Activated CD4-positive, CD25-positive, alpha-beta regulatory T cell treated with anti-CD3 and anti-CD28 coated beads, Interleukin-2, amount 50 U/mL, for 16 hours (primary cell): ENCODE measurements around the gene MMP12.
"Not testable (repeated sequence)": the region's sequence is repeated elsewhere in the genome, so short reads cannot be mapped to it uniquely, and the experiment has no call there.

ENCODE experiments used
- DNase-seq: peaks from one replicate; pipeline ENCODE4 v3.0.0-alpha.2; 2020; ENCODE audit warnings: low read depth, low spot score

The MMP12 gene

DNA sequence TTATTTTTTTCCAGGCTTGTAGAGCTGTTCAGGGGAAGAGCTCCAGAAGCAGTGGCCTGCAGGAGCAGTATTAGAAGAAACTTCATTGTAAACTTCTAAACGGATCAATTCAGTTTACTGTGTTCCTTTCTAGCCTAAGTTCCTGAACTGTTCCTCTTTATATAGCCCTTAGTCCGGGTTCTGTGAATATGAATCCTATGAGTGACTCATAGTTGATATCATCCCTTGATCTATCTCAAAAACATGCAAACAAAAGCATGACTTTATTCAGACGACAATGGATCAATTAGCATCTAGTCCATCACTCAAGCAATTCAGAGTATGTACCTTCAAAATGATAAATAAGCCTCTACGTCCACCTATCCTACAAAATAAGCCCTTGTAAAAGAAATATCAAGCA, at the start of gene MMP12:
TSS of gene MMP12 (minus strand) at position 131 of the 400 bp plus-strand sequence. CDS start at position 86, 45 bp downstream.
- DNase-seq, result no peak

DNA sequence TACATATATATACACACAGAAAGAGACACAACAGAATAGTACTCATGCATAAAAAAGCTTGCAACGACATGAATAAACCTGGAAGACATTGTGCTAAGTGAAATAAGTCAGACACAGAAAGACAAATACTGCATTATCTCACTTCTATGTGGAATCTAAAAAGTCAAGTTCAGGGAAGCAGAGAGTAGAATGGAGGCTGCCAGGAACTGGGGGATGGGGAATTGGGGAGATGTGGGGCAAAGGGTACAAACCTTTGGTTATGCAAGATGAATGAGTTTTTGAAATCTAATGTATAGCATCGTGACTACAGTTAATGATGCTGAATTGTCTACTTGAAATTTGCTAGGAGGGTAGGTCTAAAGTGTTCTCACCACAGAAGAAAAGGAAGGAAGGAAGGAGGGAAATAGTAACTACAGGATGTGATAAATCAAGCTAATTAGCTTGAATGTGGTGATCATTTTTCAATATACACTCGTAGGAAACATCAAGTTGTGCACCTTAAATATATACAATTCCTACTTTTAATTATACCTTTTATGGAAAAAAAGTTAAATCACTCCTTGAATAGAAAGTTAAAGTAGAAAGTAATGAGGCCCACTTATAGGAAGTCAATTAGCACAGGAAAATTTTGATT, 46.9 kb upstream of the MMP12 start:
- DNase-seq, result no peak

DNA sequence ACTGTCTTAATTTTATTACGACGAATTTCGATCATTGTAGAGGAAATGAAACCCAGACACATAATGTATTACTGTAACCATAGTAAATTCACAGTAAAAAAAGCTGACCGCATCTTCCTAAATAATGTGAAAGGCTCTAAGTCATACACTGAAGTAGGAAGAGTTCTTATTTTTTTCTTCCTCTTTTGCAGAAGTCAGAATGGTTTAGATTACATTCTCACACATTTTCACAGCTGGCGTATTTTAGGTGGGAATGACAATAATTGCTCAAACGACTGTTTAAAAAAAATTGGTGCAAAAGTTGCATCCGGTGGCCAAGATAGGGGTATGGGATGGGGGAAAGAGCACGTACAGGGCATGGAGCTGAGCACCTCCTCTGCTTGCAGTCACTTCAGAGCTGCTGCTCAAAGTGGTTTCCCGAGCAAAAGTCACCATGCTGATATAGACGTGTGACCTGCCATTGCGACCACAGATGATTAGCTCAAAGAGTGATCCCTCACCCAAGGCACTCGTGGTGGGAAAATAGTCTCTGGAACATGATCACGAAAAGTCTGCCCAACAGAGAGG, 45.4 kb upstream of the MMP12 start:
- no peak for DNase-seq

DNA sequence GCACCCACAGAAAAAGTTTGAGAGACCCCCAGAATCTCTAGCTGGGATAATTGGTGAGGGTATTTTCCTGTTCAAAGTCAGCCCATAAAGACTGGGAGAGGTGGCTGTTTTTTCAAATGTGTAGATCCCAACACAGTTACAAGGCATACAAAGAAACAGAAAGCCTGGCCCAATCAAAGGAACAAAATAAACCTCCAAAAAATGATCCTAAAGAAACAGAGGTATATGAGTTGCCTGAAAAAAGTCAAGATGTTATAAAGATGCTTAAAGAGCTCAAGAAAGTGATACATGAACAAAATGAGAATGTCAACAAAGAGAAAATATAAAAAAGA, 40.2 kb upstream of the MMP12 start:
- no peak for DNase-seq

DNA sequence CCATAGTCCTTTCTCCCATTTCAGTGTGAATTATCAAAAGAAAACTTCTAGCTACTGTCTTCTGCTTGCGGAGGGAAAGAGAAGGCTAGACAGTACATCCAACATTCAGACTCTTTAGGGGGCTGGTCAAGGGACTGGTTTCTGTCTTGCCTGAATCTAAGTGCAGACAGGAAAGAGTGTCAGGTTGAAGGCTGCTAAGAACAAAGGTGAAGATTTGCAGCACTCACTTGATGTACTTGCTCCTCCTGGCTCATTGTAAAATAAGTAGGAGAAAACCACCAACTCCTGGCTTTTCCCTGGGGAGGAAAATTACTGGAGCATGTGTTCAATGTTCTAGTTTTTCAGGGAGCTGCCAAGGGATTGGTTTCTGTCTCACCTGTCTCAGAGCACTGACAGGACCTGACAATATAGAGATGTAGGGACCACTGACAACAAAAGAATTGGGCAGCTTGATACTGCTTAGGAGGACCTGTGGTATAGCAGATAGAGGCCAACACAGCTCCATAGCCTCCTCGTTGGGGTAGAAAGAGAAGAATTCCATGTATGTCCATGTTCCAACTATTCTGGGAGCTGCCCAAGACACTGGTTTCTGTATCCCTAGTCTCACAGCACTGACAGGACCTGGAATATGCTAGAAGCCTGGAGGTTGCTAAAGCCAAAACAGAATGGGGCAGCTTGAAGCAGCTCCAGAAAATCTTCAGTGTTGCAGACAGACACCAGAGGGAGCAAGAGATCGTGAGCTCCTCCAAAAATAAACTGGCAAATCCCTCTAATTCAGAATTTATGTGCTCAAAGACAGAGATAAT, 39.7 kb upstream of the MMP12 start:
- no peak for DNase-seq

DNA sequence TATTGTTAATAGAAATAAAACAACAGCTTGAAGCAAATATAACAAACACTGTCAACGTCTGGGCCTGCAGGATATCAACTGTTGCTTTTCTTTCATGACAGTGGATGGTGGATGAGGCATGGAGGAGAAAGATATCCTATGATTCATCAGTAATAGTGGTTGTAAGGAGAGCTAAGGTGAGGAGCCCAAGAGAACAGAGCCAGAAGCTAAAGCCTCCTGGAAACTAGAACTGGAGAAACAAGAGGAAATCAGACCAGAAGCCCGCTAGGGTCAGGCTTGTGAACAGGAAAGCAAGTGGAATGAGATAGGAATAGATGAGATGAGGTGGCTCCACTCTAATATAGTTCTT, 37.7 kb upstream of the MMP12 start:
- no peak for DNase-seq

DNA sequence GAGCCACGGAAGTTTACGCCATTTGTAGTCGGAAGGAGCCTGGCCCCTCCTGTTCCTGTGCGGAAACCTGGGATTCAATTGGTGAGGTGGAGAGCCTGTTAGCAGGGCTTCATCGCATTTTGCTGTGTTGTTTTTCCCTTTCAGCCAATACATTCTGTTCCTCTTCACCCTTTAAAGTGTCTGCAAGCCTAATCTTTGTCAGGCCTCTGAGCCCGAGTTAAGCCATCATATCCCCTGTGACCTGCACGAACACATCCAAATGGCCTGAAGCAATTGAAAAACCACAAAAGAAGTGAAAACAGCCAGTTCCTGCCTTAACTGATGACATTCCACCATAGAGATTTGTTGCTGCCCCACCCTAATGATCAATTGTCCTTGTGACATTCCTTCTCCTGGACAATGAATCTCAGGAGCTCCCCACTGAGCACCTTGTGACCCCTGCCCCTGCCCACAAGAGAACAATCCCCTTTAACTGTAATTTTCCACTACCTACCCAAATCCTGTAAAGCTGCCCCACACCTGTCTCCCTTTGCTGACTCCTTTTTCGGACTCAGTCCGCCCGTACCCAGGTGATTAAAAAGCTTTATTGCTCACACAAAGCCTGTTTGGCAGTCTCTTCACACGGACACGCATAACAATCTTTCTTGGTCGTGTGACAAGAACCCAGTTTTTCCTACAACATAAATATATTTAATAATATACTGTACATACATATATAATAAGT, 37.1 kb upstream of the MMP12 start:
- no peak for DNase-seq

DNA sequence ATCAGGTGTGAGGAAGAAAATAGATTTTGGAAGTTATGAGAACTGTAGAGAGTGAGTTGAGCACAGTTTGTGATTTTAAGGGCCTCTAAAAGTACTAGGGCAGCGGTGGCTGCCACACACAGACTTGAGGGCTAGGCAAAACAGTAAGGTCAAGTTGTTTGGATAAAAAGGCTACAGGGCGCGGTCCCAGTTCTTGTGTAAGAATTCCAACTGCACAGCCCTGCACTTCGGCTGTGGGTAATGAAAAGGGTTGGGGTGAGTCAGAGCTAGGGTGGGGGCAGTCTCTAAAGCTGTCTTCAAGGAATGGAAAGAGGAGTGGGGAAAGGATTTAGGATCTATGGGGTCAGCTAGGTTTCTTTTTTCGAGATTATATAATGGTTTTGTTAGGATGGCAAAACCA, 31.1 kb upstream of the MMP12 start:
- DNase-seq, result not testable (repeated sequence)

DNA sequence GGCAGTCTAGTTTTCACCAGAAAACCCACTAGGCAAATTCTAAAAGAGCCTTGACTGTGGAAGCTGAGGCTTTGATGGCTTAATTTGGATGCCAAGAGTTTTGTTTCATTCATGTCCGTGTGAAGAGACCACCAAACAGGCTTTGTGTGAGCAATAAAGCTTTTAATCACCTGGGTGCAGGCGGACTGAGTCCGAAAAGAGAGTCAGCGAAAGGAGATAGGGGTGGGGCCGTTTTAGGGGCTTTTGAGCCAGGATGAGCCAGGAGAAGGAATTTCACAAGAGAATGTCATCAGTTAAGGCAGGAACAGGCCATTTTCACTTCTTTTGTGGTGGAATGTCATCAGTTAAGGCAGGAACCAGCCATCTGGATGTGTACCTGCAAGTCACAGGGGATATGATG, 29.1 kb upstream of the MMP12 start:
- DNase-seq, result not testable (repeated sequence)

DNA sequence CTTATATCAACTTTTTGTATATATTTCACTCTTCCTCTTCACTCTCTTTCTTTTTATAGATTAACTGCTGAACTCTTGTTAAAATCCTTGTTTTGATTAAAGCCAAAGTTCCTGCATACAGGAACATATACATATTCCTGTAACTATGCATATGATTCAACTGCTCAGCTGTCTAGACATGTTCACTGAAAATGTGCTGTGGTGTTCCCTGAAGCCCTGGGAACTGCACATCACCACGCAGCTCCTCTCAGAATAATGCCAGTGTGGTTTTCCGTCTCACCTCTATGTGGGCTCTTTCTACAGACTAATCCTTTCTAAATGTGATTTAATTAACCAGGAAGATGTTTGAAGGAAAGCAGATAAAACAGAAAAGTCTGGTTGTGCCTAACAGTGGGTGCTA, 25.6 kb upstream of the MMP12 start:
- no peak for DNase-seq

DNA sequence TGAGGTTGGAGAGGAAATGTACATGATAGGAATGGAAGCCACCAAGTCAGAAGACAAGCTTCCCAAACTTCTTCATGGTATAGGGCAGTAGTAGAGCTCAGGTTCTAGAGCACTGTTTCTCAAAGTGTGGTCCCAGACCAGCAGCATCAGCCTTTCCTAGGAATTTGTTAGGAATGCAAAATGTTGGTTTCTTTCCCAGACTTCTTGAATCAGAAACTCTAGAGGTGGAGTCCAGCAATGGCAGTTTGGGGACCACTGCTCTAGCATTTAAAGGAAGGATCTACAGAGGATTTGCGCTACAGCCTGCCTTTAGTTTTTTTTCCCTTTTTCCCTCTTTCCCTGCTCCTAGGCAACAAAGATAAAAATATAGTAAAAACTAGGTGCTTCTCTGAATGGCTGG, 17.0 kb upstream of the MMP12 start:
- DNase-seq, result no peak

DNA sequence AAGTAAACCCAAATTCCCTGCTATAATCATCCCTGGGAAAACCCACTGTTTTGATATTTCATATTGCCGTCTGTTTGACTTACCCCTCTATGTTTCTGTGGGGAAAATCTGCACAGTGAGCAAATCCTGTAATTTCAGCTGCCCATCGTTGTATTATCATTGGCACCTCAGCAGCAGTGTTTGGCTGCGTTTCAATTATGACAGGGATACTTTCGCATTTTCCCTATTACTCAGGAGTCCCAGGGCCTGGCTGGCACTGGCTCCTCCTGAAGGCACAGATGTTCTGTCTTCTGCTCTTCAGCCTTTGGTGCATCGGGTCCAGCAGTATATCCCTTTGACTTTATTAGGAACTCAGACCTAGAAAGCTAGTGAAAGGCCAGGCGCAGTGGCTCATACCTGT, 12.2 kb upstream of the MMP12 start:
- no peak for DNase-seq

DNA sequence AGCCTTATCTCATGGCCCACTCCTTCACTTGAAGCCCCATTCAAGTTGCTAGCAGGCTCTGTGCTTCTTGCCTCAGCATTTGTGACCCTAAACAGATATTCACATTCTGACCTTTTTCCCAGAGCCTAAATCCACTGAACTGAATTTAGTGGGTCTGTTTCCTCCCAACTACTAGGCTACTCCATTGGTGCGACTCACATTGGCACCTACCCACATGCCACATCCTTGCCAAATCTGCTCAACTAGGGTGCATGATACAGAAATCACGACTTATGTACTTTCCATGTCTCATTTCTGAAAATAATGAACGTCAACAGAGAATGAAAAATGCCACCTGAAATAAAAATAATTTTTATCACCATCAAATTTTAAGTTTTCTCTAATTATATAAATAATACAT, 8.4 kb upstream of the MMP12 start:
- no peak for DNase-seq

DNA sequence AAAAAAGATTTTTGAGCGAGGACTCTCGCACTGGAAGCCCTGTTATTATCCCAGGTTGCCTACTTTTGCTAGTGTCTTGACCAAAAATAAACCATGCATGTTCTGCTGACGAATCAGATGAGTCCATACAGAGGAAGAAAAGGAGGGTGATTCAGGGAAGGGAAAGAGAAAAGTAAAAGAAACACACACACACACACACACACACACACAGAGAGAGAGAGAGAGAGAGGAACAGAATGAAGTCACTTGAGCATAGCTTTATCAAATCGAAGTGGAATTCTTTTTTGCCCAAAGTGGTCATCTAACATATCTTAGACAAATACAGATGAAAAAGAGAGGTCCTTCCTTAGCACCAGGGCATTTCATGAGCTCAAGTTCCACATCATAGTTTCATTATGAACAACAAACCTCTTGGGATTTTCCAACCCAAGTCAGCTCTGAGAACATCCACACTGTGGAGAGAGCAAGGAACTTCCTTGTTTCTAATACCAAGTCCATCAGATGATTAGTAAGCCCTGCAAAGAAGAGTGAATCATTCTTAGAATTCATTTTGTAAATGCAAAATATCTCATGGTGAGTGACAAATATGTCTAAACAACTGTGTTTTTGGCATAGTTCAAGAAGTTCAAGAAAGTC, 7.7 kb upstream of the MMP12 start:
- DNase-seq, result no peak

DNA sequence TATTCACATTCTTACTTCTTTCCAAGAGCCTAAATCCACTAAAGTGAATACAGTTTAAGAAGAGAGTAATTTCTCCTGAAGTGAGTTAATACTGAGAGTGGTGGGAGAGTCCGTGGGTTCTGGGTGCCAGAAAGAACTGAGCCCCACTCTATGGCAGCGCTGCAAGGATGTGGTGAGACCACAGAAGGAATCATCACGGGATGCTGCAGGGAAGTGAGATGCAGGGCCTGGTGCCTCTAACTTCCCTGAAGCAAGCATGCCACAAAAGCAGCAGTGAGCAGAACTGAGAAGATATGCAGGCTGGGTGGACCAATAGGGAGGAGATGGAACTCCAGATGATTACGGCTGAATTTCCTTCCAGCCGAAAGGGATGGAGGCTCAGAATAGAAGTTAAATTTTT, 5.0 kb upstream of the MMP12 start:
- no peak for DNase-seq

DNA sequence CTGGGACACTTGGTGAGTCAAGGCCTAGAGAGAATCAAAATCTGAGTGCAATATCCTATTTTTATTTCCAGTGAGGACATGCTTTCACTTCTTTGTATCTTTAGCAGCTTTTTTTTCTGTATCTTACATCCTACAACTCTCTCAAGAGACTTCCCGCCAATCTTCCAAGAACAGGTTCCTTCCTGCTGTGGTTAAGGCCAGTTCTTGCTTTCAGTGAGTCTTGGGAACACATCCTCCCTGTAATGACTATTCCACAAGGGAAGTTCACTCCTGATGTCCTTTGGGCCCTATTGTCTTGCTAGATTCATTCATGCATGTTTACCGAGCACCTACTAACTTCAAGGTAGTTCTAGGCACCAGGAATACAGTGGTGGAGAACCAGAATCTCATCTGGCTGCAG, 3.8 kb upstream of the MMP12 start:
- no peak for DNase-seq

DNA sequence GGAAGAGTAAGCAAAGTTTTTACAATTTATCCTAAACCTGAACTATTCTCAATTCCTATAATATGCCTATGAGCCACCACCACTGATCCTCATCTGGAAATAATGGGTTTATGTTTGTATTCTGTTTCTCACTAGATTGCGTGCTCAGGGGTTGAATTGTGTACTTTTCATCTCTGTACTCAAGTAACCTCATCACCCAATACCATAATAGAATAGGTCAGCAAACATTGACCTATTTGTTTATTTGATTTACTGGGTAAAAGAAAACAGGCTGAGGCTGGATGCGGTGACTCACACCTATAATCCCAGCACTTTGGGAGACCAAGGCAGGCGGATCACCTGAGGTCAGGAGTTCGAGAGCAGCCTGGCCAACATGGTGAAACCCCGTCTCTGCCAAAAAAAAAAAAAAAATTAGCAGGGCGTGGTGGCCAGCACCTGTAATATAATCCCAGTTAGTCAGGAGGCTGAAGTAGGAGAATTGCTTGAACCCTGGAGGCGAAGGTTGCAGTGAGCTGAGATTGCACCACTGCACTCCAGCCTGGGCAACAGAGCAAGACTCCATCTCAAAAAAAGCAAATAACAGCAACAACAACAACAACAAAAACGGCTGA, 5.3 kb downstream of the MMP12 start:
- DNase-seq, result not testable (repeated sequence)

DNA sequence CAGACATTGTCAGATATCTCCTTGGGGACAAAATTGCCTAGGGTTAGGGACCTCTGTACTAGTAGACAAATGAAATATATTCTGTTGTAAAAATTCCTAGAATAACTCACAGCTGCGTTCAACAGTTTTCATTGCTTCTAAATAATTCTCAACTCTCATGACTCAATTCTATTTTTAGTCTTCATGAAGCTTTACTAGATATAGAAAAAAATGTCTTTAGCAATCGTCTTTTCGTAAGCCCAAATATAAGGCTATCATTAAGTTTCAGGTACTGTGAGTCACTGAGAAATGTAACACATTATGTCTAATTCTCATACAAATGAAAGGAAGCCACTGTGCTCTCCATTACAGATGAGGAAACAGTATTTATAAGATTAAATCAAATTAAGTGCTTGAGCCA, 6.4 kb downstream of the MMP12 start:
- DNase-seq, result no peak

DNA sequence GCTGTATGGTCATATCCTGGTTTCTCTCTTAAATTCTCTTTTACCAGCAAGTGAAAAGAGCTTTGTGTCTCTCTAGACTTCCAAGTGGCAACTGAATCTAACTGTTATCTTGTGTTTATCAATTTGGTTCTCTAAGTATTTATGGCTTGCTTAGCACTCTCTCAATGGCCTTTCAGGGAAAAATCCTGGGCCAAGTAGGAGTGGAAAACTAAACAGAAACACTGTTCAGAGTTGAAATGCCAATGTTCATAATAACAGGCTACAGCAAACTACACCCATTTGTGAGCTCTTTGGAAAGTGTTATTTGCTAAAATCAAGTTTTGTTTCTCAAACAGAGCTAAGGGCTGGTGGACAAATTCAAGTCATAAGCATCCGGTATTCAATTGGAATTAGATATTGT, 10.1 kb downstream of the MMP12 start:
- DNase-seq, result no peak

DNA sequence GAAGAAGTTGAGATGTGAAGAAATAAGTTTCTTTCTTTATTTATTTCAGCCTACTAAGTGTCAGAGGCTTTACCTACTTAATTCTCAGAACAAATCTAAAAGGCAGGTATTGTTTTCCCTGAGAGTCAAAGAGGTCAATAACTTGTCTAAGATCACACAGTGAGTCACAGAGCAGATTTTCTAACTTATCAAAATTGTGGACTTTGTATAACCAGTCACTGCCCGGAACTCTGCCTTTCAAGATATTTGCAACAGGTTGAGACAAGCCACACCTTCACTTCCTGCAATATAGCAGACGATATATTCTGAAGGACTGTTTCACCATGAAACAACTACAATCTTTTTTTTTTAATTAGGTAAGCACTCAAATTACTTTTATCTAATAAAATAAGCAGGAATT, 20.8 kb downstream of the MMP12 start:
- no peak for DNase-seq

DNA sequence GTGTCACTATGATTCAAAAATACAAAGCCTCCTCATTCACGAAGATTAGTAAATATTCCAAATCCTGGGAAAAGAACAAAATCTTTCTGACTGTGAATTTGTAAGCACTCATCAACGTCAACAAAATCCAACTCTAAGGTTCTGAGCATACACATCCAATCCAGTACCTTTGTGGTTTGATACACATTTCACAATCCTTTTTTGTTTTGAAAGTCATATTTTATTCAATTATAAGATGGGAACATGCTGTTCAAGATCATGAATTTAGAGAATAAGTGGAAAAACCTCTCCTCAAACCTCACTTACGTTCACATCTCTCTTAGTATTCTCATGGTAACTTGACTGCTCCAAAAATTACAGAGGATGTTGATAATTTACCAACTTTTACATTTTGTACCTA, 21.7 kb downstream of the MMP12 start:
- no peak for DNase-seq
